HCT116 (cell line): ENCODE measurements around the gene CFAP47. TPM values are rescaled to one million over a fixed set of nuclear protein-coding genes. Genes with fewer than 3 reads are reported as not detected.

ENCODE experiments used
- ATAC-seq: fragments of 200-7000 bp; cut with Tn5 transposase; 2 replicates; pipeline ENCODE4 v1.9.1; 2020; ENCODE audit warnings: mild to moderate bottlenecking, moderate library complexity
- BruUV-seq: library from RNA; stranded (reverse); fragments of 400-500 nt; replicated peaks from 2 replicates; lab custom pipeline; 2021; lab: Mats Ljungman, UMichigan
- CTCF ChIA-PET: fragments of 300-600 bp; sonication (Branson Sonifier 250); formaldehyde crosslinking; loops from one replicate; lab custom pipeline; 2021; ENCODE audit warnings: antibody characterized with exemption; lab: Charles Lee
- POLR2A ChIA-PET: fragments of 300-600, 350-600 bp; sonication (Branson Sonifier 250); formaldehyde crosslinking; loops from one replicate; lab custom pipeline; 2021; ENCODE audit warnings: antibody characterized with exemption; lab: Charles Lee
- RAD21 ChIA-PET, 2 experiments: fragments of 300-600 bp; sonication (Branson Sonifier 250); formaldehyde crosslinking; loops; one replicate each; lab custom pipeline; 2023; ENCODE audit warnings: low total read pairs in 2 of 2; ENCODE audit not compliant: uncharacterized antibody in 2 of 2, unreplicated experiment in 2 of 2, low non-redundant PET in 1 of 2; lab: Charles Lee
- DNase-seq: peaks from one replicate; pipeline ENCODE4 v3.0.0-alpha.2; 2010; ENCODE audit warnings: low read depth, low spot score
- H2AFZ ChIP-seq: fragments of 200-600 bp; shearing (Covaris generic), sonication (generic); 2 replicates; pipeline ENCODE4 v1.6.1; 2017; ENCODE audit warnings: low read depth, mixed run types, mixed read lengths, antibody characterized with exemption, low read length; ENCODE audit not compliant: poor library complexity, severe bottlenecking
- H3K27ac ChIP-seq: 2 replicates; pipeline ENCODE4 v1.5.1; 2012; ENCODE audit warnings: low read depth, low read length
- H3K27me3 ChIP-seq: fragments of 200-600 bp; sonication (generic); 2 replicates; pipeline ENCODE4 v1.6.1; 2016; ENCODE audit warnings: mixed run types, low read length, mixed read lengths; ENCODE audit not compliant: insufficient read depth
- H3K36me3 ChIP-seq, 2 experiments: fragments of 200-500 bp in 1 of 2; fragments of 200-600 bp in 1 of 2; sonication (Bioruptor generic) in 1 of 2; sonication (generic) in 1 of 2; 2 replicates each; pipeline versions ENCODE4 v1.5.1 to v1.6.1; 2014 to 2016; ENCODE audit warnings: low read length in 2 of 2, inconsistent platforms in 1 of 2, mixed read lengths in 1 of 2, mixed run types in 1 of 2; ENCODE audit not compliant: insufficient read depth in 2 of 2, control insufficient read depth in 1 of 2
- H3K4me1 ChIP-seq, 2 experiments: fragments of 200-600 bp in 1 of 2; sonication (generic) in 1 of 2; 2 replicates each; pipeline versions ENCODE4 v1.5.1 to v1.6.1; 2012 to 2017; ENCODE audit warnings: low read length in 2 of 2, inconsistent platforms in 1 of 2, mild to moderate bottlenecking in 1 of 2, mixed read lengths in 1 of 2, mixed run types in 1 of 2, moderate library complexity in 1 of 2; ENCODE audit not compliant: insufficient read depth in 2 of 2, control insufficient read depth in 1 of 2
- H3K4me2 ChIP-seq: fragments of 200-600 bp; sonication (generic); 2 replicates; pipeline ENCODE4 v1.6.1; 2017; ENCODE audit warnings: mixed run types, low read length, mixed read lengths
- H3K4me3 ChIP-seq, 2 experiments: fragments of 200-600 bp in 1 of 2; sonication (generic) in 1 of 2; replicated peaks in 1 of 2; 2 replicates each; pipeline ENCODE4 v1.5.1; 2011 to 2016; ENCODE audit warnings: low read length in 2 of 2, control low read depth in 1 of 2, low read depth in 1 of 2, mild to moderate bottlenecking in 1 of 2, mixed read lengths in 1 of 2, mixed run types in 1 of 2
- H3K79me2 ChIP-seq: fragments of 200-600 bp; sonication (generic); 2 replicates; pipeline ENCODE4 v1.6.1; 2017; ENCODE audit warnings: mild to moderate bottlenecking, mixed run types, low read length, moderate library complexity, mixed read lengths; ENCODE audit not compliant: insufficient read depth
- H3K9ac ChIP-seq: fragments of 200-600 bp; sonication (generic); 2 replicates; pipeline ENCODE4 v1.6.1; 2016; ENCODE audit warnings: low read length, mixed read lengths
- H3K9me2 ChIP-seq: fragments of 200-600 bp; sonication (generic), shearing (Covaris generic); 2 replicates; pipeline ENCODE4 v1.6.1; 2017; ENCODE audit warnings: mixed run types, mild to moderate bottlenecking, moderate library complexity; ENCODE audit not compliant: insufficient read depth
- H3K9me3 ChIP-seq, 2 experiments: fragments of 200-500 bp in 1 of 2; fragments of 200-600 bp in 1 of 2; sonication (Bioruptor generic) in 1 of 2; sonication (generic) in 1 of 2; 2 replicates each; pipeline ENCODE4 v1.6.1; 2014 to 2017; ENCODE audit warnings: low read length in 2 of 2, mixed read lengths in 2 of 2, inconsistent platforms in 1 of 2, low read depth in 1 of 2, mild to moderate bottlenecking in 1 of 2, mixed run types in 1 of 2, moderate library complexity in 1 of 2; ENCODE audit not compliant: control insufficient read depth in 1 of 2, insufficient read depth in 1 of 2
- H4K20me1 ChIP-seq: fragments of 200-600 bp; sonication (generic), shearing (Covaris generic); 2 replicates; pipeline ENCODE4 v1.6.1; 2017; ENCODE audit warnings: mixed run types, mild to moderate bottlenecking, moderate library complexity; ENCODE audit not compliant: insufficient read depth
- CBX3 ChIP-seq: IDR thresholded peaks from 2 replicates; pipeline ENCODE4 v1.6.1; 2012; ENCODE audit warnings: low read depth
- CTCF ChIP-seq, 3 experiments: fragments of 200-600 bp in 1 of 3; sonication (generic) in 1 of 3; IDR thresholded peaks in 2 of 3; conservative IDR thresholded peaks in 1 of 3; 2 replicates each; pipeline ENCODE4 v1.5.1; 2012 to 2017; ENCODE audit warnings: low read depth in 2 of 3, low read length in 2 of 3, antibody characterized with exemption in 1 of 3, borderline replicate concordance in 1 of 3, control low read depth in 1 of 3, mild to moderate bottlenecking in 1 of 3, mixed read lengths in 1 of 3, mixed run types in 1 of 3, moderate library complexity in 1 of 3; ENCODE audit not compliant: insufficient read depth in 1 of 3
- EGR1 ChIP-seq: IDR thresholded peaks from 2 replicates; pipeline ENCODE4 v1.6.1; 2012; ENCODE audit warnings: low read depth
- ELF1 ChIP-seq: IDR thresholded peaks from 2 replicates; pipeline ENCODE4 v1.6.1; 2012; ENCODE audit warnings: low read depth, borderline replicate concordance
- EZH2 ChIP-seq: fragments of 200-600 bp; sonication (generic); IDR thresholded peaks from 2 replicates; pipeline ENCODE4 v1.6.1; 2017; ENCODE audit warnings: antibody characterized with exemption, mixed run types
- EZH2phosphoT487 ChIP-seq: fragments of 200-600 bp; IDR thresholded peaks from 2 replicates; pipeline ENCODE4 v1.6.1; 2018; ENCODE audit warnings: antibody characterized with exemption, borderline replicate concordance
- FOSL1 ChIP-seq: IDR thresholded peaks from 2 replicates; pipeline ENCODE4 v1.6.1; 2012; ENCODE audit warnings: low read depth
- POLR2A ChIP-seq: IDR thresholded peaks from 2 replicates; pipeline ENCODE4 v1.7.0; 2011; ENCODE audit warnings: borderline replicate concordance; ENCODE audit not compliant: insufficient read depth, insufficient read length; ENCODE audit errors: extremely low read depth
- POLR2AphosphoS5 ChIP-seq: IDR thresholded peaks from 2 replicates; pipeline ENCODE4 v1.6.1; 2011; ENCODE audit warnings: mild to moderate bottlenecking, low read depth, low read length, moderate library complexity
- REST ChIP-seq: IDR thresholded peaks from 2 replicates; pipeline ENCODE4 v1.6.1; 2012; ENCODE audit warnings: low read depth
- SIN3A ChIP-seq: IDR thresholded peaks from 2 replicates; pipeline ENCODE4 v1.6.1; 2012; ENCODE audit warnings: low read depth
- SRF ChIP-seq: IDR thresholded peaks from 2 replicates; pipeline ENCODE4 v1.6.1; 2012; ENCODE audit warnings: low read depth
- TCF7L2 ChIP-seq: IDR thresholded peaks from 2 replicates; pipeline ENCODE4 v1.7.0; 2011; ENCODE audit warnings: borderline replicate concordance, inconsistent platforms; ENCODE audit not compliant: insufficient read depth, insufficient read length; ENCODE audit errors: extremely low read depth
- ZFX ChIP-seq: fragments of 450-650 bp; IDR thresholded peaks from 2 replicates; pipeline ENCODE4 v1.6.1; 2017
- ZNF274 ChIP-seq: fragments of 200-500 bp; sonication (Bioruptor generic); IDR thresholded peaks from 2 replicates; pipeline ENCODE4 v1.6.1; 2014; ENCODE audit warnings: mild to moderate bottlenecking, low read depth, low read length, inconsistent platforms
- intact Hi-C: fragments of 100-400 bp; cut with micrococcal nuclease; formaldehyde crosslinking; loops from 2 replicates; pipeline ENCODE4 v1.10.0; 2022
- total RNA-seq: library from RNA; stranded (reverse); gene quantifications from one replicate; pipeline ENCODE4 v1.2.1, GENCODE V29; 2021; ENCODE audit not compliant: unreplicated experiment
- TF ChIP-seq, protein P1 (sequence below): IDR thresholded peaks from 2 replicates; pipeline ENCODE4 v1.6.1; 2012

The CFAP47 gene
- total RNA-seq, 1 experiment from 2014 or later = not detected

GRCh38 chrX:36388901-36389300 is 469.4 kb downstream of the CFAP47 start:
- H3K4me1 ChIP-seq = no peaks in the 10 kb centered on the region
- no peak overlapping the region for H3K4me2 ChIP-seq
- no peaks in the 10 kb centered on the region for H4K20me1 ChIP-seq
- no peak overlapping the region for H3K4me3 ChIP-seq
- TF ChIP-seq EZH2 (no peak), POLR2A (no peak), FOSL1 (no peak), POLR2AphosphoS5 (no peak), EGR1 (no peak), CTCF (IDR thresholded peaks at IDR 0.05 in 2 of 3, conservative IDR thresholded peaks at IDR 0.05 in 1 of 3; ENCODE audit: borderline replicate concordance in 1 of 3, insufficient read depth in 1 of 3, low read depth in 2 of 3, low read length in 2 of 3) (no peak), SRF (no peak), ZNF274 (no peak), SIN3A (no peak), TCF7L2 (no peak), ZFX (no peak), ELF1 (no peak), CBX3 (no peak), REST (no peak), EZH2phosphoT487 (no peak)
- TF ChIP-seq, protein P1, sequence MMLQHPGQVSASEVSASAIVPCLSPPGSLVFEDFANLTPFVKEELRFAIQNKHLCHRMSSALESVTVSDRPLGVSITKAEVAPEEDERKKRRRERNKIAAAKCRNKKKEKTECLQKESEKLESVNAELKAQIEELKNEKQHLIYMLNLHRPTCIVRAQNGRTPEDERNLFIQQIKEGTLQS = no peak
- no peak for DNase-seq
- intact Hi-C loops = no loop called here
- H3K27me3 ChIP-seq = no peaks in the 10 kb centered on the region
- H3K9me2 ChIP-seq = no peaks in the 10 kb centered on the region
- no peak for ATAC-seq
- no peaks in the 10 kb centered on the region for H3K9me3 ChIP-seq
- POLR2A ChIA-PET = no interaction called here
- H3K36me3 ChIP-seq = no peaks in the 10 kb centered on the region
- BruUV-seq = no TSS peak
- no peak overlapping the region for H3K27ac ChIP-seq
- CTCF ChIA-PET = no interaction called here
- RAD21 ChIA-PET = no interaction called here
- no peak overlapping the region for H3K9ac ChIP-seq
- H3K79me2 ChIP-seq = no peaks in the 10 kb centered on the region
- H2AFZ ChIP-seq = no peak overlapping the region
